BLaER1 treated with 17β-estradiol and CSF1 and Interleukin-3, amounts not matched to agents 10 nM and 100 nM (cell line): Measurements from ENCODE around the gene PITX1.

ENCODE experiments used
- H3K27ac ChIP-seq, 11 experiments: shearing (Covaris generic); formaldehyde crosslinking; 2 replicates each; pipeline ENCODE4 v1.8.1; 2022
- H3K27me3 ChIP-seq, 11 experiments: shearing (Covaris generic); formaldehyde crosslinking; 2 replicates each; pipeline ENCODE4 v1.8.1; 2022
- H3K36me3 ChIP-seq, 11 experiments: shearing (Covaris generic); formaldehyde crosslinking; 2 replicates each; pipeline ENCODE4 v1.8.1; 2022
- H3K4me1 ChIP-seq, 10 experiments: shearing (Covaris generic); formaldehyde crosslinking; 2 replicates each; pipeline ENCODE4 v1.8.1; 2022
- H3K4me2 ChIP-seq, 11 experiments: shearing (Covaris generic); formaldehyde crosslinking; 2 replicates each; pipeline ENCODE4 v1.8.1; 2022
- H3K4me3 ChIP-seq, 10 experiments: shearing (Covaris generic); formaldehyde crosslinking; 2 replicates each; pipeline ENCODE4 v1.8.1; 2022
- H3K9ac ChIP-seq, 11 experiments: shearing (Covaris generic); formaldehyde crosslinking; 2 replicates each; pipeline ENCODE4 v1.8.1; 2022
- H3K9me3 ChIP-seq, 11 experiments: shearing (Covaris generic); formaldehyde crosslinking; replicated peaks in 1 of 11; 2 replicates each; pipeline ENCODE4 v1.8.1; 2022
- H4K20me1 ChIP-seq, 11 experiments: shearing (Covaris generic); formaldehyde crosslinking; 2 replicates each; pipeline ENCODE4 v1.8.1; 2022
- Cebpa-rat ChIP-seq, 11 experiments: shearing (Covaris generic); IDR thresholded peaks; 2 replicates each; pipeline ENCODE4 v1.8.1; 2022

Gene PITX1

GRCh38 chr5:135072387-135073281, 38.6 kb upstream of the PITX1 start:
- no peaks in the 10 kb centered on the region for H3K36me3 ChIP-seq
- H3K4me1 ChIP-seq = peaks cover 0 to 9% (median 0%) of the 10 kb centered on the region in 10 experiments; a peak in 3 of 20 replicates
- no peak overlapping the region for H3K27ac ChIP-seq
- H4K20me1 ChIP-seq = no peaks in the 10 kb centered on the region; a peak in 1 of 22 replicates
- no peak for TF ChIP-seq Cebpa-rat (IDR thresholded peaks at IDR 0.05)
- H3K4me2 ChIP-seq = no peak overlapping the region
- no peaks in the 10 kb centered on the region for H3K27me3 ChIP-seq
- H3K9me3 ChIP-seq = no peaks in the 10 kb centered on the region
- no peak overlapping the region for H3K4me3 ChIP-seq
- H3K9ac ChIP-seq = no peak overlapping the region

GRCh38 chr5:135071311-135071710, 37.3 kb upstream of the PITX1 start:
- H3K9me3 ChIP-seq = no peaks in the 10 kb centered on the region
- H3K27me3 ChIP-seq = no peaks in the 10 kb centered on the region
- no peak for TF ChIP-seq Cebpa-rat (IDR thresholded peaks at IDR 0.05)
- H3K9ac ChIP-seq = no peak overlapping the region
- H3K27ac ChIP-seq = no peak overlapping the region
- H3K4me2 ChIP-seq = no peak overlapping the region
- H3K4me1 ChIP-seq = peaks cover 0 to 9% (median 0%) of the 10 kb centered on the region in 10 experiments; a peak in 3 of 20 replicates
- no peaks in the 10 kb centered on the region; a peak in 1 of 22 replicates for H4K20me1 ChIP-seq
- H3K36me3 ChIP-seq = no peaks in the 10 kb centered on the region
- no peak overlapping the region for H3K4me3 ChIP-seq

GRCh38 chr5:135069895-135070657, 36.0 kb upstream of the PITX1 start:
- no peak overlapping the region for H3K9ac ChIP-seq
- H3K4me2 ChIP-seq = no peak overlapping the region
- no peak overlapping the region for H3K27ac ChIP-seq
- H3K27me3 ChIP-seq = no peaks in the 10 kb centered on the region
- no peak for TF ChIP-seq Cebpa-rat (IDR thresholded peaks at IDR 0.05)
- no peaks in the 10 kb centered on the region for H3K9me3 ChIP-seq
- H3K36me3 ChIP-seq = no peaks in the 10 kb centered on the region
- H3K4me3 ChIP-seq = no peak overlapping the region
- H4K20me1 ChIP-seq = no peaks in the 10 kb centered on the region; a peak in 1 of 22 replicates
- H3K4me1 ChIP-seq = peaks cover 0 to 9% (median 0%) of the 10 kb centered on the region in 10 experiments; a peak in 3 of 20 replicates

GRCh38 chr5:135069016-135069770, 35.2 kb upstream of the PITX1 start:
- Histone ChIP-seq H3K27me3 (no peaks in the 10 kb centered on the region), H3K9ac (no peak overlapping the region), H3K4me2 (no peak overlapping the region), H3K36me3 (no peaks in the 10 kb centered on the region), H4K20me1 (no peaks in the 10 kb centered on the region; a peak in 1 of 22 replicates), H3K9me3 (no peaks in the 10 kb centered on the region), H3K27ac (no peak overlapping the region), H3K4me3 (no peak overlapping the region), H3K4me1 (peaks cover 0 to 9% (median 0%) of the 10 kb centered on the region in 10 experiments; a peak in 3 of 20 replicates)
- TF ChIP-seq Cebpa-rat (IDR thresholded peaks at IDR 0.05) = no peak

GRCh38 chr5:135067587-135067986, 33.6 kb upstream of the PITX1 start:
- H3K9me3 ChIP-seq = no peaks in the 10 kb centered on the region
- no peaks in the 10 kb centered on the region for H3K36me3 ChIP-seq
- no peaks in the 10 kb centered on the region for H3K4me1 ChIP-seq
- no peaks in the 10 kb centered on the region for H3K27me3 ChIP-seq
- no peak overlapping the region for H3K4me3 ChIP-seq
- H3K4me2 ChIP-seq = no peak overlapping the region
- H4K20me1 ChIP-seq = no peaks in the 10 kb centered on the region; a peak in 2 of 22 replicates
- no peak overlapping the region for H3K9ac ChIP-seq
- TF ChIP-seq Cebpa-rat (IDR thresholded peaks at IDR 0.05) = no peak
- H3K27ac ChIP-seq = no peak overlapping the region

GRCh38 chr5:135066781-135067180, 32.8 kb upstream of the PITX1 start:
- H3K9ac ChIP-seq = no peak overlapping the region
- TF ChIP-seq Cebpa-rat (IDR thresholded peaks at IDR 0.05) = no peak
- no peaks in the 10 kb centered on the region for H3K27me3 ChIP-seq
- H3K27ac ChIP-seq = no peak overlapping the region
- no peaks in the 10 kb centered on the region for H3K36me3 ChIP-seq
- no peaks in the 10 kb centered on the region; a peak in 1 of 22 replicates for H4K20me1 ChIP-seq
- no peak overlapping the region for H3K4me3 ChIP-seq
- no peak overlapping the region for H3K4me2 ChIP-seq
- no peaks in the 10 kb centered on the region for H3K9me3 ChIP-seq
- H3K4me1 ChIP-seq = no peaks in the 10 kb centered on the region

GRCh38 chr5:135065306-135066265, 31.6 kb upstream of the PITX1 start:
- Histone ChIP-seq H3K4me2 (no peak overlapping the region), H3K4me1 (no peaks in the 10 kb centered on the region), H3K9me3 (no peaks in the 10 kb centered on the region), H3K4me3 (no peak overlapping the region), H3K27ac (no peak overlapping the region), H3K9ac (no peak overlapping the region), H3K27me3 (no peaks in the 10 kb centered on the region), H4K20me1 (no peaks in the 10 kb centered on the region; a peak in 1 of 22 replicates), H3K36me3 (no peaks in the 10 kb centered on the region)
- TF ChIP-seq Cebpa-rat (IDR thresholded peaks at IDR 0.05) = no peak

- Histone ChIP-seq H3K36me3 (no peaks in the 10 kb centered on the region), H4K20me1 (no peaks in the 10 kb centered on the region; a peak in 1 of 22 replicates), H3K4me3 (no peak overlapping the region), H3K9me3 (no peaks in the 10 kb centered on the region), H3K27me3 (no peaks in the 10 kb centered on the region), H3K4me2 (no peak overlapping the region), H3K27ac (no peak overlapping the region), H3K4me1 (no peaks in the 10 kb centered on the region), H3K9ac (no peak overlapping the region)
- TF ChIP-seq Cebpa-rat (IDR thresholded peaks at IDR 0.05) = no peak
Measured at GRCh38 chr5:135064235-135064570, 30.2 kb upstream of the PITX1 start.
